Trophoblast cell (in vitro differentiated cells and primary cell): ENCODE measurements around the gene RETNLB.

Source experiments
- DNase-seq, 2 donors: peaks; one replicate each; pipeline ENCODE4 v3.0.0-alpha.2; 2016
- H2AFZ ChIP-seq: 2 replicates; pipeline ENCODE4 v1.6.1; 2013; ENCODE audit warnings: low read length, moderate library complexity, mild to moderate bottlenecking; ENCODE audit not compliant: insufficient read depth, poor library complexity
- H2AK5ac ChIP-seq: 2 replicates; pipeline ENCODE4 v1.6.1; 2013; ENCODE audit warnings: mild to moderate bottlenecking, low read length
- H2BK120ac ChIP-seq: 2 replicates; pipeline ENCODE4 v1.6.1; 2013; ENCODE audit warnings: low read length, mild to moderate bottlenecking, moderate library complexity; ENCODE audit not compliant: insufficient read depth, poor library complexity
- H2BK12ac ChIP-seq: 2 replicates; pipeline ENCODE4 v1.6.1; 2013; ENCODE audit warnings: mild to moderate bottlenecking, low read length, moderate library complexity
- H2BK5ac ChIP-seq: 2 replicates; pipeline ENCODE4 v1.6.1; 2013; ENCODE audit warnings: low read length, low read depth, moderate library complexity, mild to moderate bottlenecking; ENCODE audit not compliant: poor library complexity
- H3K14ac ChIP-seq: 2 replicates; pipeline ENCODE4 v1.6.1; 2013; ENCODE audit warnings: mild to moderate bottlenecking, low read length
- H3K18ac ChIP-seq: 2 replicates; pipeline ENCODE4 v1.6.1; 2013; ENCODE audit warnings: mild to moderate bottlenecking, low read length
- H3K23ac ChIP-seq: 2 replicates; pipeline ENCODE4 v1.6.1; 2013; ENCODE audit warnings: low read length
- H3K27ac ChIP-seq: 2 replicates; pipeline ENCODE4 v1.5.1; 2013; ENCODE audit warnings: low read depth, mild to moderate bottlenecking, inconsistent platforms, low read length, moderate library complexity
- H3K27me3 ChIP-seq: 2 replicates; pipeline ENCODE4 v1.6.1; 2013; ENCODE audit warnings: inconsistent platforms, mild to moderate bottlenecking, low read length, moderate library complexity; ENCODE audit not compliant: insufficient read depth
- H3K36me3 ChIP-seq, 2 experiments: 1 replicate in 1 of 2; 2 replicates in 1 of 2; pipeline ENCODE4 v1.6.1; 2013; ENCODE audit warnings: low read length in 2 of 2, mild to moderate bottlenecking in 2 of 2, moderate library complexity in 1 of 2; ENCODE audit not compliant: insufficient read depth in 2 of 2, control insufficient read depth in 1 of 2
- H3K4ac ChIP-seq: 2 replicates; pipeline ENCODE4 v1.6.1; 2013; ENCODE audit warnings: low read depth, mild to moderate bottlenecking, low read length, moderate library complexity
- H3K4me1 ChIP-seq, 2 experiments: 1 replicate in 1 of 2; 2 replicates in 1 of 2; pipeline ENCODE4 v1.6.1; 2013; ENCODE audit warnings: low read length in 2 of 2, mild to moderate bottlenecking in 2 of 2, moderate library complexity in 1 of 2; ENCODE audit not compliant: insufficient read depth in 2 of 2, control insufficient read depth in 1 of 2
- H3K4me2 ChIP-seq: 2 replicates; pipeline ENCODE4 v1.6.1; 2013; ENCODE audit warnings: inconsistent platforms, mild to moderate bottlenecking, low read length, moderate library complexity
- H3K4me3 ChIP-seq: 2 replicates; pipeline ENCODE4 v1.5.1; 2013; ENCODE audit warnings: mild to moderate bottlenecking, low read depth, low read length, inconsistent platforms
- H3K79me1 ChIP-seq: one replicate; pipeline ENCODE4 v1.6.1; 2013; ENCODE audit warnings: low read length
- H3K79me2 ChIP-seq: 2 replicates; pipeline ENCODE4 v1.6.1; 2013; ENCODE audit warnings: low read length, mild to moderate bottlenecking; ENCODE audit not compliant: control insufficient read depth, insufficient read depth, poor library complexity
- H3K9ac ChIP-seq: 2 replicates; pipeline ENCODE4 v1.6.1; 2013; ENCODE audit warnings: mild to moderate bottlenecking, low read length
- H3K9me3 ChIP-seq: 2 replicates; pipeline ENCODE4 v1.6.1; 2013; ENCODE audit warnings: low read depth, mild to moderate bottlenecking, control low read depth, inconsistent platforms, low read length; ENCODE audit not compliant: insufficient read depth
- H4K12ac ChIP-seq: 2 replicates; pipeline ENCODE4 v1.6.1; 2013; ENCODE audit warnings: low read depth, mild to moderate bottlenecking, low read length, moderate library complexity
- H4K8ac ChIP-seq: 2 replicates; pipeline ENCODE4 v1.6.1; 2013; ENCODE audit warnings: low read depth, mild to moderate bottlenecking, low read length, moderate library complexity
- H4K91ac ChIP-seq: one replicate; pipeline ENCODE4 v1.6.1; 2013; ENCODE audit warnings: low read depth, mild to moderate bottlenecking, low read length, moderate library complexity
- WGBS: extraction: QIAGEN DNeasy Blood & Tissue Kit; methylation state at CpG from one replicate; pipeline ENCODE4 v1.1.7; 2013; ENCODE audit warnings: missing lambda C conversion rate; ENCODE audit not compliant: insufficient read length, insufficient coverage; ENCODE audit errors: extremely low coverage; 5-methylcytosine and 5-hydroxymethylcytosine counted together

RETNLB gene

GRCh38 chr3:108767253-108767652 is 10.0 kb upstream of the RETNLB start:
- H3K9ac ChIP-seq, result no peak overlapping the region
- H3K18ac ChIP-seq, result no peak overlapping the region
- H3K14ac ChIP-seq, result no peak overlapping the region
- H3K36me3 ChIP-seq, result no peaks in the 10 kb centered on the region
- H3K23ac ChIP-seq, result no peak overlapping the region
- H4K8ac ChIP-seq, result no peak overlapping the region
- H2AFZ ChIP-seq, result no peak overlapping the region
- H2BK120ac ChIP-seq, result no peak overlapping the region
- H3K79me1 ChIP-seq, result no peaks in the 10 kb centered on the region
- no peak overlapping the region for H2AK5ac ChIP-seq
- H2BK12ac ChIP-seq, result no peak overlapping the region
- no peaks in the 10 kb centered on the region for H3K9me3 ChIP-seq
- H4K91ac ChIP-seq, result no peak overlapping the region
- H3K4me1 ChIP-seq, result no peaks in the 10 kb centered on the region
- no peaks in the 10 kb centered on the region for H3K79me2 ChIP-seq
- no peak overlapping the region for H3K27ac ChIP-seq
- H2BK5ac ChIP-seq, result no peak overlapping the region
- DNase-seq, result no peak
- WGBS, result no CpG with 5 or more reads among the region's 3 CpGs
- H3K4me3 ChIP-seq, result no peak overlapping the region
- H4K12ac ChIP-seq, result no peak overlapping the region
- no peak overlapping the region for H3K4me2 ChIP-seq
- no peak overlapping the region for H3K4ac ChIP-seq
- H3K27me3 ChIP-seq, result no peaks in the 10 kb centered on the region

GRCh38 chr3:108755686-108756085 is 1.5 kb downstream of the RETNLB start:
- H3K27ac ChIP-seq, result no peak overlapping the region
- H4K91ac ChIP-seq, result no peak overlapping the region
- H2BK12ac ChIP-seq, result no peak overlapping the region
- H3K23ac ChIP-seq, result no peak overlapping the region
- H3K4ac ChIP-seq, result no peak overlapping the region
- H3K18ac ChIP-seq, result no peak overlapping the region
- H3K79me1 ChIP-seq, result no peaks in the 10 kb centered on the region
- no peak overlapping the region for H4K12ac ChIP-seq
- no peak for DNase-seq
- H3K14ac ChIP-seq, result no peak overlapping the region
- no peak overlapping the region for H2AFZ ChIP-seq
- no peaks in the 10 kb centered on the region for H3K79me2 ChIP-seq
- H2AK5ac ChIP-seq, result no peak overlapping the region
- peaks cover 2% of the 10 kb centered on the region for H3K9me3 ChIP-seq
- H3K4me1 ChIP-seq, result no peaks in the 10 kb centered on the region
- H3K36me3 ChIP-seq, result no peaks in the 10 kb centered on the region
- peak overlapping the region; percentile 43 for H3K4me3 ChIP-seq
- WGBS, result no CpG with 5 or more reads among the region's 5 CpGs
- no peak overlapping the region for H4K8ac ChIP-seq
- no peak overlapping the region for H2BK120ac ChIP-seq
- H3K9ac ChIP-seq, result no peak overlapping the region
- no peak overlapping the region for H3K4me2 ChIP-seq
- H2BK5ac ChIP-seq, result no peak overlapping the region
- H3K27me3 ChIP-seq, result no peaks in the 10 kb centered on the region

GRCh38 chr3:108744762-108745161 is 12.4 kb downstream of the RETNLB start:
- H2BK5ac ChIP-seq, result no peak overlapping the region

GRCh38 chr3:108742929-108743328 is 14.3 kb downstream of the RETNLB start:
- no peak overlapping the region for H2AK5ac ChIP-seq
- WGBS, result no CpG with 5 or more reads among the region's 1 CpG

More at GRCh38 chr3:108744762-108745161, 12.4 kb downstream of the RETNLB start:
- H3K36me3 ChIP-seq, result no peaks in the 10 kb centered on the region
- no peak overlapping the region for H3K4me2 ChIP-seq
- H3K79me1 ChIP-seq, result no peaks in the 10 kb centered on the region
- H3K79me2 ChIP-seq, result no peaks in the 10 kb centered on the region
- DNase-seq, result no peak
- no peak overlapping the region for H3K18ac ChIP-seq
- no peak overlapping the region for H3K14ac ChIP-seq
- no peak overlapping the region for H3K27ac ChIP-seq
- H2AFZ ChIP-seq, result no peak overlapping the region
- no peak overlapping the region for H4K12ac ChIP-seq
- H4K91ac ChIP-seq, result no peak overlapping the region
- H3K27me3 ChIP-seq, result no peaks in the 10 kb centered on the region
- no peak overlapping the region for H3K9ac ChIP-seq
- H3K9me3 ChIP-seq, result no peaks in the 10 kb centered on the region
- H3K4me1 ChIP-seq, result no peaks in the 10 kb centered on the region
- H3K23ac ChIP-seq, result no peak overlapping the region
- no peak overlapping the region for H3K4me3 ChIP-seq
- 100% methylated on average over 1 of the region's 5 CpGs for WGBS
- no peak overlapping the region for H2BK12ac ChIP-seq
- H2AK5ac ChIP-seq, result no peak overlapping the region
- H3K4ac ChIP-seq, result no peak overlapping the region
- no peak overlapping the region for H2BK120ac ChIP-seq
- H4K8ac ChIP-seq, result no peak overlapping the region

More at GRCh38 chr3:108742929-108743328, 14.3 kb downstream of the RETNLB start:
- H3K79me1 ChIP-seq, result no peaks in the 10 kb centered on the region
- no peak overlapping the region for H4K12ac ChIP-seq
- H2AFZ ChIP-seq, result no peak overlapping the region
- no peaks in the 10 kb centered on the region for H3K79me2 ChIP-seq
- no peak overlapping the region for H4K8ac ChIP-seq
- no peak overlapping the region for H3K9ac ChIP-seq
- no peak for DNase-seq
- no peak overlapping the region for H3K4ac ChIP-seq
- no peak overlapping the region for H3K27ac ChIP-seq
- H3K9me3 ChIP-seq, result no peaks in the 10 kb centered on the region
- no peak overlapping the region for H4K91ac ChIP-seq
- no peak overlapping the region for H3K23ac ChIP-seq
- H3K4me2 ChIP-seq, result no peak overlapping the region
- H3K4me1 ChIP-seq, result no peaks in the 10 kb centered on the region
- no peaks in the 10 kb centered on the region for H3K27me3 ChIP-seq
- no peak overlapping the region for H2BK120ac ChIP-seq
- no peak overlapping the region for H3K14ac ChIP-seq
- H3K36me3 ChIP-seq, result no peaks in the 10 kb centered on the region
- no peak overlapping the region for H3K18ac ChIP-seq
- H3K4me3 ChIP-seq, result no peak overlapping the region
- no peak overlapping the region for H2BK12ac ChIP-seq
- H2BK5ac ChIP-seq, result no peak overlapping the region
